IPS-18c (cell line): ENCODE data around the gene SLC26A11.
"Not testable (repeated sequence)": the region's sequence is repeated elsewhere in the genome, so short reads cannot be mapped to it uniquely, and the experiment has no call there.

ENCODE experiments used
- H3K4me3 ChIP-seq: 2 replicates; pipeline ENCODE4 v1.7.0; 2013; ENCODE audit warnings: low read depth, mild to moderate bottlenecking, low read length, moderate library complexity; ENCODE audit not compliant: insufficient read depth
- H3K9me3 ChIP-seq: one replicate; pipeline ENCODE4 v1.6.1; 2013; ENCODE audit warnings: mild to moderate bottlenecking, low read length, moderate library complexity; ENCODE audit not compliant: control insufficient read depth, insufficient read depth

SLC26A11 gene

GRCh38 chr17:80295146-80295545 lies 74.9 kb downstream of the SLC26A11 start:
- Histone ChIP-seq H3K9me3 (no peaks in the 10 kb centered on the region), H3K4me3 (no peak overlapping the region)

GRCh38 chr17:80295559-80295958 lies 75.3 kb downstream of the SLC26A11 start:
- no peaks in the 10 kb centered on the region for H3K9me3 ChIP-seq

GRCh38 chr17:80296221-80296620 lies 76.0 kb downstream of the SLC26A11 start:
- no peak overlapping the region for H3K4me3 ChIP-seq

More at GRCh38 chr17:80295559-80295958, 75.3 kb downstream of the SLC26A11 start:
- H3K4me3 ChIP-seq, result no peak overlapping the region

GRCh38 chr17:80297996-80298560 lies 77.9 kb downstream of the SLC26A11 start:
- no peak overlapping the region for H3K4me3 ChIP-seq
- H3K9me3 ChIP-seq, result no peaks in the 10 kb centered on the region

More at GRCh38 chr17:80296221-80296620, 76.0 kb downstream of the SLC26A11 start:
- no peaks in the 10 kb centered on the region for H3K9me3 ChIP-seq

- H3K4me3 ChIP-seq, H3K9me3 ChIP-seq: not testable (repeated sequence)
Observed at GRCh38 chr17:80299350-80300100, 79.3 kb downstream of the SLC26A11 start.

GRCh38 chr17:80300756-80301155 lies 80.5 kb downstream of the SLC26A11 start:
- not testable (repeated sequence) for H3K4me3 ChIP-seq

More at GRCh38 chr17:80300756-80301155, 80.5 kb downstream of the SLC26A11 start:
- H3K9me3 ChIP-seq, result not testable (repeated sequence)
